Activated CD8-positive, alpha-beta T cell treated with anti-CD3 and anti-CD28 coated beads for 36 hours (primary cell): ENCODE results near the gene SCAF11. TPM values are rescaled to one million over a fixed set of nuclear protein-coding genes. Genes with fewer than 3 reads are reported as not detected.

Experiments used
- ATAC-seq: fragments of 200-7000 bp; cut with Tn5 transposase; one replicate; pipeline ENCODE4 v1.10.0; 2021; ENCODE audit warnings: mild to moderate bottlenecking, moderate library complexity
- CTCF ChIA-PET: fragments of 350-600 bp; sonication (Branson Sonifier 250); formaldehyde crosslinking; loops from one replicate; lab custom pipeline; 2021; ENCODE audit warnings: antibody characterized with exemption; lab: Charles Lee
- POLR2A ChIA-PET: fragments of 350-600 bp; sonication (Branson Sonifier 250); formaldehyde crosslinking; loops from one replicate; lab custom pipeline; 2021; ENCODE audit warnings: antibody characterized with exemption; lab: Charles Lee
- DNase-seq: peaks from one replicate; pipeline ENCODE4 v3.0.0-alpha.2; 2020
- H3K27ac Mint-ChIP-seq: one replicate; pipeline ENCODE4 v1.8.0; 2021; ENCODE audit warnings: mild to moderate bottlenecking, mixed read lengths
- H3K27me3 Mint-ChIP-seq: one replicate; pipeline ENCODE4 v1.8.0; 2021; ENCODE audit warnings: mixed read lengths
- H3K36me3 Mint-ChIP-seq: one replicate; pipeline ENCODE4 v1.8.0; 2021; ENCODE audit warnings: low read depth, mixed read lengths
- H3K4me1 Mint-ChIP-seq: one replicate; pipeline ENCODE4 v1.8.0; 2021; ENCODE audit warnings: low read depth, mixed read lengths
- H3K4me3 Mint-ChIP-seq: one replicate; pipeline ENCODE4 v1.8.0; 2021; ENCODE audit warnings: mild to moderate bottlenecking, moderate library complexity, mixed read lengths
- H3K9me3 Mint-ChIP-seq: one replicate; pipeline ENCODE4 v1.8.0; 2021; ENCODE audit warnings: mixed read lengths
- CTCF ChIP-seq: fragments of 200-600 bp; IDR thresholded peaks from one replicate; pipeline ENCODE4 v1.8.0; 2022; ENCODE audit warnings: antibody characterized with exemption, mild to moderate bottlenecking
- intact Hi-C: fragments of 100-400 bp; cut with micrococcal nuclease; formaldehyde crosslinking; loops from one replicate; pipeline ENCODE4 v1.10.0; 2022
- total RNA-seq, 2 experiments: library from RNA; stranded (reverse); gene quantifications; one replicate each; pipeline ENCODE4 v1.2.3, GENCODE V29; 2021

The SCAF11 gene
- total RNA-seq, 2 experiments from 2014 or later = 110 to 117 TPM

DNA sequence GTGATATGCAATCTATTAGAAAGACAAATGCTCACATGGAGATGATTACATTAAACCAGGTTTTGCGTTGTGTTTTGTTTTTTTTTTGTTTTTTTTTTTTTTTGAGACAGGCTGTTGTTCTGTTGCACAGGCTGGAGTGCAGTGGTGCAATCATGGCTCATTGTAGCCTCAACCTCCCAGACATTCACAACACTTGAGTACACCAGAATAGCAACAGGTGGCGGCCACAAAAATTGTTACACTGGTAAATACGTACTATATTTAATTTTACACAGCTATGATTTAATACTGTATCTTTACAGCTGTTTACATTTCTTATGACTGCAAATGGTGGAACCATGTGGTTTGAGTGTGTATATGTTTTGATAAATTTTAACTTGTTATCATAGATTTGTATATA, 60.0 kb downstream of the SCAF11 start:
- CTCF ChIA-PET = no interaction called here
- intact Hi-C loops = no loop called here

DNA sequence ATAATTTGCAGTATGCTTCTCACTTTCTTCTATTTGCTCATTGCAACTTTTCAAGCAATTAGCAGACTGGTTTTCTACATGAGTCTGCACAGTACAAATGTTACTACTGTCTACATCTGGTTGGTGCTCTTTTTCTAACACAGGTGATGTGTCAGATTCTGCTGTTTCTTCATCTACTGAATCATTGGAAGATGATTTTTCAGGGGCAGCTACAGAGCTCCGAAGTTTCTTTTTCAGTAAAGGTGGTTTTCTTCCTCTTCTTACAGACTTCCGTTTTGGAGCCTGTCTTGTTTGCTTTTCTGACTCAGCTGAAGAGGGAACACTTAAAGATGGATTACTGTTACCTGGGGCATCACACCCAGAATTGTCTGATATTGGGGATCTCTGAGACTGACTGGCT, 62.1 kb downstream of the SCAF11 start:
- Mint-ChIP-seq H3K9me3 (no peaks in the 10 kb centered on the region), H3K36me3 (peaks cover 49% of the 10 kb centered on the region), H3K4me3 (no peak overlapping the region), H3K27me3 (no peaks in the 10 kb centered on the region), H3K4me1 (no peaks in the 10 kb centered on the region), H3K27ac (peak overlapping the region; percentile 10)
- DNase-seq = no peak
- ChIA-PET CTCF (no interaction called here), POLR2A (no interaction called here)
- ATAC-seq = no peak
- intact Hi-C loops = no loop called here
- no peak for TF ChIP-seq CTCF

More for the DNA sequence above, 60.0 kb downstream of the SCAF11 start:
- no peaks in the 10 kb centered on the region for H3K27me3 Mint-ChIP-seq
- no peaks in the 10 kb centered on the region for H3K4me1 Mint-ChIP-seq
- no peak overlapping the region for H3K4me3 Mint-ChIP-seq
- DNase-seq (no peak), ATAC-seq (no peak)
- H3K9me3 Mint-ChIP-seq = no peaks in the 10 kb centered on the region
- TF ChIP-seq CTCF = no peak
- H3K27ac Mint-ChIP-seq = no peak overlapping the region
- peaks cover 45% of the 10 kb centered on the region for H3K36me3 Mint-ChIP-seq
- POLR2A ChIA-PET = no interaction called here

DNA sequence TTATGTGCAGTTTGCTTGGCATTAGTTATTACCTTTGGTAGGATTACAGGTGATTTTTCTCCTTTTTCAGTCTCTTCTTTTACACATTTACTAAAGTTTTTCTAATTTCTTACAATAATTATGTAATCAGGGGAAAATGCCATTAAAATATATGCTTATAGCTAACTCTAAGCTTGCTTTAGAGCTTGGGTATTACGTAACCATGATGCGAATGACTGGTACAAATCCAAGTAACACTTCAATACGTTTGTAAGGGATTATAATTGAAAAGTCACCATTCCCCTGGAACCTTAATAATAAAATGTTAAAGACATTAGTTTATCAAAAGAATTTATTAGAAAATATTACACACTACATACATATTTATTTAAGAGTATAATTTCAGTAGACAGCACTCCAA, 71.6 kb downstream of the SCAF11 start:
- ATAC-seq (no peak), DNase-seq (no peak)
- no peak for TF ChIP-seq CTCF
- intact Hi-C loops = no loop called here
- POLR2A ChIA-PET = no interaction called here
- no peaks in the 10 kb centered on the region for H3K4me1 Mint-ChIP-seq
- H3K4me3 Mint-ChIP-seq = no peak overlapping the region
- CTCF ChIA-PET = no interaction called here
- H3K36me3 Mint-ChIP-seq = peaks cover 26% of the 10 kb centered on the region
- no peak overlapping the region for H3K27ac Mint-ChIP-seq
- no peaks in the 10 kb centered on the region for H3K9me3 Mint-ChIP-seq
- H3K27me3 Mint-ChIP-seq = no peaks in the 10 kb centered on the region

- Mint-ChIP-seq H3K27me3 (no peaks in the 10 kb centered on the region), H3K4me3 (no peak overlapping the region), H3K27ac (no peak overlapping the region), H3K36me3 (peaks cover 16% of the 10 kb centered on the region), H3K9me3 (no peaks in the 10 kb centered on the region), H3K4me1 (no peaks in the 10 kb centered on the region)
- ChIA-PET POLR2A (interaction anchor here (0.5 kb wide), 1 partner anchor 591 kb away, joined by 3 read pairs; no protein-coding TSS in a partner anchor), CTCF (interaction anchor here (1.0 kb wide), 1 partner anchor 12 kb away, joined by 3 read pairs; no protein-coding TSS in a partner anchor)
- intact Hi-C loops = no loop called here
- no peak for ATAC-seq
- DNase-seq = no peak
- TF ChIP-seq CTCF = no peak
Measured at GRCh38 chr12:45915405-45915804, 75.0 kb downstream of the SCAF11 start.

GRCh38 chr12:45914090-45914489, 76.3 kb downstream of the SCAF11 start:
- intact Hi-C loops = no loop called here
- H3K9me3 Mint-ChIP-seq = no peaks in the 10 kb centered on the region
- POLR2A ChIA-PET = interaction anchor here (1.2 kb wide), 1 partner anchor 11 kb away, joined by 3 read pairs; no protein-coding TSS in a partner anchor
- H3K27me3 Mint-ChIP-seq = no peaks in the 10 kb centered on the region
- no peak overlapping the region for H3K27ac Mint-ChIP-seq
- no peak for TF ChIP-seq CTCF
- H3K36me3 Mint-ChIP-seq = peaks cover 8% of the 10 kb centered on the region
- CTCF ChIA-PET = no interaction called here
- ATAC-seq (peak; percentile 49), DNase-seq (no peak)
- no peak overlapping the region for H3K4me3 Mint-ChIP-seq
- H3K4me1 Mint-ChIP-seq = no peaks in the 10 kb centered on the region
